ENCODE data around the gene TPD52L1. TPM values are rescaled to one million over a fixed set of nuclear protein-coding genes. Genes with fewer than 3 reads are reported as not detected.

The TPD52L1 gene
- total and polyA plus RNA-seq, 2 donors (not counting 1 experiment from before 2014, with no cell fraction given): not detected

GRCh38 chr6:125300992-125301434, 147.4 kb downstream of the TPD52L1 start:
- TF ChIP-seq, protein P1, sequence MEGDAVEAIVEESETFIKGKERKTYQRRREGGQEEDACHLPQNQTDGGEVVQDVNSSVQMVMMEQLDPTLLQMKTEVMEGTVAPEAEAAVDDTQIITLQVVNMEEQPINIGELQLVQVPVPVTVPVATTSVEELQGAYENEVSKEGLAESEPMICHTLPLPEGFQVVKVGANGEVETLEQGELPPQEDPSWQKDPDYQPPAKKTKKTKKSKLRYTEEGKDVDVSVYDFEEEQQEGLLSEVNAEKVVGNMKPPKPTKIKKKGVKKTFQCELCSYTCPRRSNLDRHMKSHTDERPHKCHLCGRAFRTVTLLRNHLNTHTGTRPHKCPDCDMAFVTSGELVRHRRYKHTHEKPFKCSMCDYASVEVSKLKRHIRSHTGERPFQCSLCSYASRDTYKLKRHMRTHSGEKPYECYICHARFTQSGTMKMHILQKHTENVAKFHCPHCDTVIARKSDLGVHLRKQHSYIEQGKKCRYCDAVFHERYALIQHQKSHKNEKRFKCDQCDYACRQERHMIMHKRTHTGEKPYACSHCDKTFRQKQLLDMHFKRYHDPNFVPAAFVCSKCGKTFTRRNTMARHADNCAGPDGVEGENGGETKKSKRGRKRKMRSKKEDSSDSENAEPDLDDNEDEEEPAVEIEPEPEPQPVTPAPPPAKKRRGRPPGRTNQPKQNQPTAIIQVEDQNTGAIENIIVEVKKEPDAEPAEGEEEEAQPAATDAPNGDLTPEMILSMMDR (IDR thresholded peaks at IDR 0.05): no peak
- TF ChIP-seq EZH2 (IDR thresholded peaks at IDR 0.05; ENCODE audit: borderline replicate concordance, insufficient read depth, low read depth, low read length, poor library complexity, severe bottlenecking): no peak
- peak overlapping the region; percentile 5 to 81 for H3K27ac ChIP-seq (ENCODE audit: low read length in 2 of 2)
- intact Hi-C loops (cut with micrococcal nuclease): loop anchor here (1.0 kb wide), 1 partner anchor 448 kb away; the partner anchor contains the start of gene HEY2
- H3K9ac ChIP-seq (ENCODE audit: low read length): peak overlapping the region; percentile 87
- H3K4me3 Mint-ChIP-seq: peak overlapping the region; percentile 93
- CTCF ChIA-PET: interaction anchor here (0.5 to 3.3 kb wide), 7 partner anchors 11 to 673 kb away, joined by 3 to 43 read pairs (median 5); partner anchors contain the start of gene NCOA7
- H3K9me3 Mint-ChIP-seq (ENCODE audit: insufficient read depth): no peaks in the 10 kb centered on the region
- DNase-seq: no peak
- H3K4me2 ChIP-seq (replicated peaks; ENCODE audit: low read depth, low read length, poor library complexity, severe bottlenecking): peak overlapping the region; percentile 81
- H3K27me3 Mint-ChIP-seq: peaks cover 11% of the 10 kb centered on the region
- H3K36me3 ChIP-seq (replicated peaks in 1 of 2; ENCODE audit: control extremely low read depth in 1 of 2, control insufficient read depth in 1 of 2, extremely low read depth in 1 of 2, insufficient read depth in 2 of 2, low read length in 1 of 2): peaks cover 0 to 37% of the 10 kb centered on the region in 2 experiments
- peak overlapping the region; percentile 61 to 85 (median 81) for H3K4me3 ChIP-seq (ENCODE audit: control extremely low read depth in 1 of 5, extremely low read depth in 1 of 5, insufficient read depth in 1 of 5, low read depth in 2 of 5, low read length in 4 of 5)
- H3K9me3 ChIP-seq (ENCODE audit: control extremely low read depth in 1 of 3, control insufficient read depth in 2 of 3, insufficient read depth in 1 of 3, low read length in 2 of 3): no peaks in the 10 kb centered on the region
- peaks cover 18% of the 10 kb centered on the region for H3K79me2 ChIP-seq (ENCODE audit: control insufficient read depth, insufficient read depth, low read length)
- H3K4me1 Mint-ChIP-seq: peaks cover 43% of the 10 kb centered on the region
- peaks cover 6% of the 10 kb centered on the region for H4K20me1 ChIP-seq (ENCODE audit: control insufficient read depth, insufficient read depth, low read length, poor library complexity, severe bottlenecking)
- no peak for ATAC-seq (ENCODE audit: low read depth)
- POLR2A ChIA-PET: interaction anchor here (0.9 kb wide), 1 partner anchor 489 kb away, joined by 3 read pairs; the partner anchor contains the start of gene NCOA7
- H3K27me3 ChIP-seq (replicated peaks in 1 of 4; ENCODE audit: control extremely low read depth in 1 of 4, control insufficient read depth in 3 of 4, insufficient read depth in 4 of 4, low read length in 3 of 4): peaks cover 0 to 4% (median 0%) of the 10 kb centered on the region in 4 experiments
- 20% methylated on average over 10 of the region's 11 CpGs for WGBS (ENCODE audit: insufficient coverage)
- H3K27ac Mint-ChIP-seq: peak overlapping the region; percentile 87
- peak overlapping the region; percentile 85 for H2AFZ ChIP-seq (ENCODE audit: insufficient read depth, low read depth, low read length, poor library complexity, severe bottlenecking)
- peaks cover 16% of the 10 kb centered on the region in 2 donors for H3K4me1 ChIP-seq (ENCODE audit: control insufficient read depth in 2 of 2, insufficient read depth in 2 of 2, low read length in 2 of 2)
